Kidney tubule cell (primary cell): ENCODE results near the gene KIRREL1.

Source experiments
- DNase-seq: peaks from one replicate; pipeline ENCODE4 v3.0.0-alpha.2; 2018; ENCODE audit warnings: low spot score

Gene KIRREL1

DNA sequence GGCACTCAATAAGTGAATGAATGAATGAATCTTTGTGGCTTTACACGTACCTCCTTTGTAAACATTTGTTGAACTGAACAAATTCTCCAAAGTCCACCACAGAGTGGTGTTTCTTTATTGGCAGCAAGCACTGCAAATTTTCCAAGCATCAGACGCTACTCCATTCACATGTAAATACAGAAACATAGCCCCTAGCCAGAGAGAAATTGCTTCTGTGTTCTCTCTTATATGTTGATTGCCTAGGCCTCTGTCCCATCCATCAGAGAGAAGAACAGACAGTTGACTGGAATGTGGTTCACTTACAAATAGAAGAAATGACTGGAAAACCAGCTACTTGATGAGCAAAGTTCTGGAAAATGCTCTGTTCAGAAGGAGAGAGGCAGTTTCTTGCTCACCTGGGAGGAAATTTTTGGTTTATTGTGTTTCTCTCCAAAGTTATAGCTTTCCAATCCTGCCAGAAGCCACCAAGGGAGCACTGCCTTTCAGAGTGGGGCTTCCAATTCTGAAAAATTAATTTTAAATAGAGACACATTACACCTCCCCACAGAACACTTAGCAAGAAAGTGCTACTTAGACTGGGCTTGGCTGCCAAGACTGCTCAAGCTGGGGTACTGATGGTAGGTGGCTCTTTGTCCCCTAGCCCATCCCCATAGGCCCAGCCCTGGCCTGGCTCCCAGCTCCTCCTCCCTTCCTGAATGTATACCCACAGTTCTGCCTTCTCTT lies 18.1 kb upstream of the KIRREL1 start:
- no peak for DNase-seq

DNA sequence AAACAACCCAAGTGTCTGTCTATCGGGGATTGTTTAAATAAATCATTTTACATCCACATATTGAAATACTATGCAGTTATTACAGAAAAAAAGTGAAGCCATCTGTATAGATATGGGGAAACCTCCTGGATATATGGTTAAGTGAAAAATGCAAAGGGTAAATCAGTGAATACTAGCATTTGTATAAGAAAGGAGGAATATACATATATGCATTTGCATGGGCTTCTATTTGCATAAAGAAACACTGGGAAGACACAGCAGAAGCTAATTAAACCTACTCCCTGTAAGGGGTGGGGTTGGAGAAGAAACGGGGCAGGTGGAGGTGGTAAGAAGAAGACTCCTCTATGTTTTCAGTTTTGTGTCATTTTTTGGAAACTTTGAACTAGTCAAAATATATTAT lies 16.6 kb upstream of the KIRREL1 start:
- DNase-seq: no peak

GRCh38 chr1:157978586-157979403 lies 14.7 kb upstream of the KIRREL1 start:
- DNase-seq: no peak

DNA sequence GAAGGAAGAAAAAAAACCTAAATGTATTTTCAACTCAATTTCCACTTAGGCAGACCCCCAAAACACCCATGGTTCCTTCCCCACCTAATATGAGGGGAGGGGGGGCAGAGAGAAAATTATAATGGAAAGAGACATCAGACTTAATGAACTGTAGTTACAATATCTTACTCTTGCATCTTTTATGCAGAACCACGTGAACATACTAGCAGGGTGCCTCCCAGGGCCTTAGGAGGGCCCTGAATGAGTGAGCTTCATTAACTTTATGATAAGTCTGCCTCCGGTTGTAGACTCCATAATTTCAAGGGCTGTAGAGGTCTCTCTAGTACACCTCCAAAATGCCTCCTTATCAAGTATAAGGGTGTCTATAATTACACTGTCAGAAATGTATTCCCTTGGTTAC lies 11.3 kb upstream of the KIRREL1 start:
- DNase-seq: no peak

- DNase-seq: no peak
These were observed 9.7 kb upstream of the KIRREL1 start for GRCh38 chr1:157983787-157984186.

- DNase-seq: peak; percentile 36
These were observed 9.0 kb upstream of the KIRREL1 start for GRCh38 chr1:157984469-157984868.

DNA sequence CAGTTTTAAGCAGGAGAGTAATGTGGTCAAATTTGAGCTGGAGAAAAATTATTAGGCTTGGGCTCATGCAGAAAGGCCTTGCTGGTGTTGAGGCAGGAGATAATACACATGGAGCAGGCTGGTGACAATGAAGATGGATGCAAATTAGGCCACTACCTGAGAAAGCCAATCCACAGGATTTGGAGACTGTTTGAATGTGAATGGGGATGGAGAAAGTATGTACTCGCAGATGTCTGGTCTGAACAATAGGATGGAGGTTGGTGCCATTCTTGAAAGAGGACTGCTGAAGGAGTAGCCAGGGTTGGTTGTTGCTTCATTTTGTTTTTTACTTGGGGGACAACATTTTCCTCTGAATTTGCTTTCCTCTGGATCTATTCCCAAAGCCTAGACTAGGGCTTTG lies 8.0 kb upstream of the KIRREL1 start:
- DNase-seq: no peak

- DNase-seq: no peak
These were observed 5.4 kb upstream of the KIRREL1 start for GRCh38 chr1:157988002-157988401.

- peak; percentile 76 for DNase-seq
These were observed 1.2 kb upstream of the KIRREL1 start for GRCh38 chr1:157992031-157992832.

DNA sequence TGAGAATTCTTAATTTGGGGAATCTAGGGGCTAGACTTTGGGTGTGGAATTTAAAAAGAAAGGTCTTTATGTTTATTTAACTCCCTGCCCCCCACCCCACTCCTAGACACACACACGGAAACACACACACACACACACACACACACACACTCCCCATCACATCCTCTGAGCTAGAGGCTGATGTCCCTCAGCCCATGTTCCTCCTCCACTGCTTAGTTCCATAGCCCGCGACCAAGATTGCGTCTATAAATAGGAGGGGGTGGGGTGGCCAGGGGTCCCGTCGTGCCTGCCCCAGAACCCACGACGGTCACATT lies 655 bp upstream of the KIRREL1 start:
- DNase-seq: no peak

GRCh38 chr1:157993918-157994605 lies 617 bp downstream of the KIRREL1 start:
- no peak for DNase-seq

DNA sequence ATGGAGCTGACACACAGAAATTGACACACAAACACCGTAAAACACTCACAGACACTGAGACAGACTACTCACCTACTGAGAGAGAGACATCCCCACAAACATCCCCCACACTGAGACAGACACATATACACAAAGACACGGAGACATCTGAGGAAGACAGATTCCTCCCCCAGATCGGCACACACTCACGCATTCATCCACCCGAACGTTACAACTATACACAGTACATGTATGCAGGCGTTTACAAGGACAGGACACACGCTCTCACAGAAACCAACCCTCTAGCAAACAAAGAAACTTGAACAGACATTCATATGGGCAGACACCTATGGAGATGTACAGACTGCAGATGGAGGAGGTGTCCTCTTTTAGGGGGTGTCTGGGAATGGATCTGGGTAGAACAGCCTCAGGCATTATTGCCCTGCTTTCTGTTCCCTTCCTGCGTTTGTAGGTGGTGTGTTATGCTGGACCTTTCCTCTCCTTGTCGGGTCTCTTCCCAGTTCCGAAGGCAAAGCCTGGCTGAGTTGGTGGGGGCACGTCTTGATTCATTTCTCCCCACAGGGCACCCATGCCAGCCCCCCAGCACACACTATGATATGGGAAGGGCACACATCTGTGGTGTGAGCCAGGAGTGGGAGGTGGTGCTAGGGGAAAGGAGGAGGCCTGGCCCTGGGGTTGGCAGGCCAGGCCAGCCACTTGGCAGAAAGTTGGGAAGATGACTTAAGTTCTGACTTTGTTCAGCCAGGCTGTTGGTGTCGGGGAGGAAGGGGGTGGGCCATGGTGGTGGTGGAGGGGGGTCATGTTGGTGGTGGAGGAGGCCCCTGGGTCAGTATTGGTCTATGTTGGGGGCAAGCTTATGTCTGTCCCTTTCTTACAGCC lies 1.5 kb downstream of the KIRREL1 start:
- peak; percentile 29 for DNase-seq

GRCh38 chr1:157995583-157996169 lies 2.2 kb downstream of the KIRREL1 start:
- DNase-seq: no peak

DNA sequence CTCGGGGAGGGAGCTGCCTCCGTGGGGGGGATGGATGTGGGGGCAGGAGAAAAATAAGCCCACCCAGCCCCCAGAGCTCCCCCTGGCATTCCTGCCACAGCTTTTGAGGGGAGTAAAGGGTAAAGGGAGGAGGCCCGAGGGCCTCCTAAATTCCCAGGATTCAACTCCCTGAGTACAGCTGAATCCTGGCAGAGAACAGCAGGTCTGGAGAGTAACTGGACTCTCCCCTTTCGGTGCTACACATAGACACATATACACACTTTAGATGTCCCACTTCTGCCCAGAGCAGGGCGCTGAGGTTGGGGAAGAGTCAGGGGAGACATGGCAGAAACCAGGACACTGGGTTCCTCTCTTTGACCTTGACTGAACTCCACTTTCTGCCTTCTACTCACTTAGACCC lies 3.0 kb downstream of the KIRREL1 start:
- DNase-seq: no peak

- DNase-seq: no peak
These were observed 7.1 kb downstream of the KIRREL1 start for GRCh38 chr1:158000507-158000906.

DNA sequence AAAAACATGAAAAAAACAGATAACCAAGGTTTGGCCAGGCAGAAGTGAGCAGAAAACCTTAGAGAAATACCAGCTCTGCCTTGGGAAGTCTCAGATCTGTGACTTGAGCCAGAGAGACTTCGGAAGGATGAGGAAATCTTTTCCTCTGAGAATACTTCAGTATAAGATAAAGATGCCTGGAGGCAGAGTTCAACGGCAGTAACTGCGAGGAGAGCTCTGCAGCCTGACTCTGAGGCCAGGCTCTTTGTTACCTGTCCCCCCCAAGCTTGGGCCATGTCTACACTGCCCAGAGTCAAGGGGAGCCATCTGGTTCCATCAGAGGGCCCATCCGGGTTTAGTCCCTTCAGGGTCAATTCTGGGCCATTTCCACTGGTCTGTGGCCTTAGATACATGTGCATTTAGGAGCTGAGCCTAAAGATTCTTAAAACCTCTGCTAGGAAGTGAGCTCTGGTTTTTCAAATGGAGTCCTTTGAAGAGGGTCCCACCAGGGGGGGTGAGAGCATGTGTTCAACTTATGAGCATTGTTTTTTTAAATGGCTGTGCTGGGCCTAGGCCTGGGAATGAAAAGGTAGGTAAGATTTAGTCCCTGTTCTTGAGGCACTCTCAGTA lies 8.7 kb downstream of the KIRREL1 start:
- DNase-seq: no peak

- DNase-seq: peak; percentile 90
These were observed 9.4 kb downstream of the KIRREL1 start for GRCh38 chr1:158002631-158003405.

- DNase-seq: peak; percentile 48
These were observed 10.0 kb downstream of the KIRREL1 start for GRCh38 chr1:158003406-158003800.

DNA sequence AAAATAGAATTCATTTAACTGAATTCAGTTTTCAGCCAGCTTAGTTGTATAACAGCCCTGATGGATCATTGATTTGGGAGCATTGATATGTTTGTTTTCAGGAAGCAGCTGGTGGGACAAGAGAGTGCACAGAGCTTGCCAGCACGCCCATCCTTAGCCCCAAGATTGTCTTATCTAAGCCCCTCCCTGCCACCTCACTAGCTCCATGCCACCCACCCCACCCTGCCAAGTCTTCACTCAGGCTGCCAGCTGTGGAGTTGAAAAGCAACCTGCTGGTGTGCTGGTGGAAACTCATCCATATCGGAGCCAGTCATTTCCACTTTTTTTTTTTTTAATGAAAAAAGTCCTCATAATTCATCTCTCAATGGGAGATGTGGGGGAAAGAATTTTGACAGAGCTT lies 11.8 kb downstream of the KIRREL1 start:
- no peak for DNase-seq

DNA sequence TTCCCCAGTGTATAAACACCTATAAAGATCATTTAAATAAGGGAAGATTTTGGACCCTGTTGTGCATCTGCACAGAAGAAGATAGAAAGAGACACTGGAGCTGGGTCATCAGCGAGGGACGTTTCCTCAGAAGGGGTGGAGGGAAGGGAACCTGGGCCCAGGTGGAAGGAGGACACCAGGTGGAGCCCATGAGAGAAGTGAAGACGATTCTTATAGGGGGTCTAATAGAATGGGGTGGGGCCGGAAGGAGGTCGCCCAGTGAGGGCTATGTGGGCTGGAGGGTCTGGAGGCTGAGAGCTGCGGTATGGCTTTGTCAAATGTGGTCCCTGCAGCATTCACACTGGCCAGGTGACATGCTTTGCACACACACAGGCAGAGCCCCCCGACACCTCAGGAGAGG lies 13.7 kb downstream of the KIRREL1 start:
- no peak for DNase-seq
